ENCODE data around the gene PLXND1. TPM values are rescaled to one million over a fixed set of nuclear protein-coding genes. Genes with fewer than 3 reads are reported as not detected.

The PLXND1 gene
- total and polyA plus RNA-seq, 12 donors = 41.2 to 370 (median 138) TPM

DNA sequence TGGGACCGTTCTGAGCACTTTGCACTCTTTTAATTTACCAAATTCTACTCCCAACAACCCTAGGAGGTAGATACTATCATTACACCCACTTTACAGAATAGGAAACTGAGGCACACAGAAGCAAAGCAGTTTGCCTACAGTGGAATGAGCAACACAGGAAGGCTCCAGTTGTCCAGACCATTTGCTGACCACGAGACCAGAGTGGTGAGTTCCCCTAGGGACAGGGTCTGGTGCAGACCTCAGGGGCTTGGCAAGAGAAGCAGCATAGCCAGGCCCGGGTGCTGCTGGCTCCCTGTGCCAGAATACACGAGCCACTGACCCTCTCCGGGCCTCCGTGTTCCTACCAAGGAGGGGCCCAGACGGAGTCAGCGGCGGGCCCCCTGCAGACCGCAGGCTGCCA lies 26.5 kb downstream of the PLXND1 start:
- intact Hi-C loops (cut with DNase I) = no loop called here
- Histone ChIP-seq H3K36me3 (replicated peaks in 1 of 2) (peaks cover 0 to 47% of the 10 kb centered on the region in 2 donors), H3K9me3 (replicated peaks in 1 of 3) (no peaks in the 10 kb centered on the region), H3K27me3 (no peaks in the 10 kb centered on the region), H3K4me3 (no peak overlapping the region), H3K27ac (peak overlapping the region in 1 of 5 donors; percentile 90), H3K4me1 (replicated peaks in 1 of 2) (peaks cover 0 to 12% of the 10 kb centered on the region in 2 donors)
- 79 to 88% (median 84%) methylated on average over 2 to 10 of the region's 10 CpGs for WGBS, 4 donors
- DNase-seq = no peak
- TF ChIP-seq, protein P1, sequence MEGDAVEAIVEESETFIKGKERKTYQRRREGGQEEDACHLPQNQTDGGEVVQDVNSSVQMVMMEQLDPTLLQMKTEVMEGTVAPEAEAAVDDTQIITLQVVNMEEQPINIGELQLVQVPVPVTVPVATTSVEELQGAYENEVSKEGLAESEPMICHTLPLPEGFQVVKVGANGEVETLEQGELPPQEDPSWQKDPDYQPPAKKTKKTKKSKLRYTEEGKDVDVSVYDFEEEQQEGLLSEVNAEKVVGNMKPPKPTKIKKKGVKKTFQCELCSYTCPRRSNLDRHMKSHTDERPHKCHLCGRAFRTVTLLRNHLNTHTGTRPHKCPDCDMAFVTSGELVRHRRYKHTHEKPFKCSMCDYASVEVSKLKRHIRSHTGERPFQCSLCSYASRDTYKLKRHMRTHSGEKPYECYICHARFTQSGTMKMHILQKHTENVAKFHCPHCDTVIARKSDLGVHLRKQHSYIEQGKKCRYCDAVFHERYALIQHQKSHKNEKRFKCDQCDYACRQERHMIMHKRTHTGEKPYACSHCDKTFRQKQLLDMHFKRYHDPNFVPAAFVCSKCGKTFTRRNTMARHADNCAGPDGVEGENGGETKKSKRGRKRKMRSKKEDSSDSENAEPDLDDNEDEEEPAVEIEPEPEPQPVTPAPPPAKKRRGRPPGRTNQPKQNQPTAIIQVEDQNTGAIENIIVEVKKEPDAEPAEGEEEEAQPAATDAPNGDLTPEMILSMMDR (IDR thresholded peaks at IDR 0.05) = no peak
- TF ChIP-seq POLR2A (IDR thresholded peaks at IDR 0.05) = no peak

- 69 to 90% (median 75%) methylated on average over 9 to 21 of the region's 21 CpGs for WGBS, 4 donors
- H3K4me1 ChIP-seq (replicated peaks in 1 of 2) = peaks cover 0 to 12% of the 10 kb centered on the region in 2 donors
- peak overlapping the region in 3 of 5 donors; percentile 32 to 90 (median 80) for H3K27ac ChIP-seq
- no peaks in the 10 kb centered on the region for H3K9me3 ChIP-seq (replicated peaks in 1 of 3)
- H3K4me3 ChIP-seq = no peak overlapping the region
- peaks cover 0 to 46% of the 10 kb centered on the region in 2 donors for H3K36me3 ChIP-seq (replicated peaks in 1 of 2)
- TF ChIP-seq, protein P1 (IDR thresholded peaks at IDR 0.05) = no peak
- no peak for TF ChIP-seq POLR2A (IDR thresholded peaks at IDR 0.05)
- intact Hi-C loops (cut with DNase I) = no loop called here
- no peaks in the 10 kb centered on the region for H3K27me3 ChIP-seq
- peak in 4 of 7 donors; percentile 48 to 58 (median 56) for DNase-seq
Observed at GRCh38 chr3:129577925-129578786, 28.3 kb downstream of the PLXND1 start.

- Histone ChIP-seq H3K27me3 (no peaks in the 10 kb centered on the region), H3K4me3 (no peak overlapping the region), H3K27ac (peak overlapping the region in 4 of 5 donors; percentile 32 to 90 (median 74)), H3K9me3 (replicated peaks in 1 of 3) (no peaks in the 10 kb centered on the region), H3K36me3 (replicated peaks in 1 of 2) (peaks cover 0 to 46% of the 10 kb centered on the region in 2 donors), H3K4me1 (replicated peaks in 1 of 2) (peaks cover 0 to 12% of the 10 kb centered on the region in 2 donors)
- peak in 5 of 7 donors; percentile 49 to 68 (median 59) for DNase-seq
- TF ChIP-seq, protein P1 (IDR thresholded peaks at IDR 0.05) = no peak
- no peak for TF ChIP-seq POLR2A (IDR thresholded peaks at IDR 0.05)
- WGBS, 4 donors = 53 to 95% (median 72%) methylated on average over 4 to 17 of the region's 17 CpGs
- intact Hi-C loops (cut with DNase I) = no loop called here
Observed at GRCh38 chr3:129577366-129577765, 29.1 kb downstream of the PLXND1 start.

DNA sequence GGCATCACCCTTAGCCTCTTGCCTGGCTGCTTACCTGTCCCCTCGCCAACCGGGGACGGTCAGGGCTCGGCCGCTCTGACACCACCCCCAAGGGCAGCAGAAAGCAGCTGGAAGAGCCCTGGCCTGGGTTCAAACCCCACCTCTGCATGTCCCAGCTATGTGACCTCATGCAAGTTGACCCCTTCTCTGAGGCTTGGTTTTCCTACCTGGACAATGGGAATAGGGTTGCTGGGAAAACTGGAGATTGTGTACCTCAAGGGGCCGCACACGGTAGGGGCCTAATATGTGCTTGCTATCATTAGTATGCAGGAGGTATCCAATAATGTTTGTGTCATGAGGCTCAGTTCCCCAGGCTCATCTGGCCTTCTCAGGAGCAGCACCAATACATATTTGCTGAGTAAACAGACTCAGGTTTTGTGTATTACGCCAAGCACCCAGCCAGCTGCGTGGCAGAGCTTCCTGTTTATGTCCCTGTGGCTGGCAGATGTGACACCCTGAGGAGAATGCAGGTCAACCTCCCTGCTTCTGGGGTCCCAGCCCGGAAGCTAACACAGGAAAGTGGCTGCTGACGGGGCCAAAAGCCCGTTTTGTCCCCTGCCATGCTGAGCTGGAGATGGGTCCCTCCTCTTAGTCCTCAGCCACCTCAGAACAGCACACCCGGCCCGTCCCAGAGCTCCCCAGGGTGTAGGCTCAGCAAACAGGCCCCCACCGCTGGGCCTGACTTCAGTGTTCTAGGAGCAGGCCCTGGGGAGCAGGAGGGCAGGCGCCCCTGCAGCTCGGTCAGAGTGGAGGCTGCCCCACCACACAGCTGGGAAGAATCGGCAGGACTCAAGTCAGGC lies 29.7 kb downstream of the PLXND1 start:
- peak in 5 of 7 donors; percentile 66 to 82 (median 72) for DNase-seq
- Histone ChIP-seq H3K4me3 (no peak overlapping the region), H3K9me3 (replicated peaks in 1 of 3) (no peaks in the 10 kb centered on the region), H3K4me1 (replicated peaks in 1 of 2) (peaks cover 0 to 12% of the 10 kb centered on the region in 2 donors), H3K27ac (peak overlapping the region in 4 of 5 donors; percentile 32 to 90 (median 74)), H3K27me3 (no peaks in the 10 kb centered on the region), H3K36me3 (replicated peaks in 1 of 2) (peaks cover 0 to 43% of the 10 kb centered on the region in 2 donors)
- 70 to 88% (median 72%) methylated on average over 8 to 18 of the region's 18 CpGs for WGBS, 4 donors
- intact Hi-C loops (cut with DNase I) = no loop called here
- TF ChIP-seq, protein P1 (IDR thresholded peaks at IDR 0.05) = no peak
- TF ChIP-seq POLR2A (IDR thresholded peaks at IDR 0.05) = no peak

Data from adrenal gland (tissue), 12 donors.